SK-N-MC (cell line): Measurements from ENCODE around the gene HTR2C.
A peak's percentile ranks its signal among the peaks of the same experiment; 100 is the strongest.

Source experiments
- DNase-seq: peaks from one replicate; pipeline ENCODE4 v3.0.0-alpha.2; 2011; ENCODE audit warnings: low read depth, low spot score
- H3K27ac ChIP-seq: fragments of 200-600 bp; sonication (generic); 2 replicates; pipeline ENCODE4 v1.5.1; 2016; ENCODE audit warnings: mixed run types
- H3K36me3 ChIP-seq: fragments of 200-600 bp; sonication (generic); 2 replicates; pipeline ENCODE4 v1.6.1; 2017; ENCODE audit warnings: antibody characterized with exemption, low read length, mixed read lengths; ENCODE audit not compliant: insufficient read depth
- H3K4me3 ChIP-seq: fragments of 200-600 bp; sonication (generic); 2 replicates; pipeline ENCODE4 v1.5.1; 2016
- H3K9ac ChIP-seq: fragments of 200-600 bp; sonication (generic); 2 replicates; pipeline ENCODE4 v1.8.0; 2017; ENCODE audit warnings: mixed run types, mixed read lengths; ENCODE audit not compliant: insufficient read length
- H3K9me3 ChIP-seq: fragments of 200-600 bp; sonication (generic); 2 replicates; pipeline ENCODE4 v1.6.1; 2017; ENCODE audit warnings: low read depth, mild to moderate bottlenecking, antibody characterized with exemption, low read length, moderate library complexity, mixed read lengths
- EZH2 ChIP-seq: fragments of 200-600 bp; sonication (generic); IDR thresholded peaks from one replicate; pipeline ENCODE4 v1.6.1; 2017; ENCODE audit warnings: antibody characterized with exemption
- FOXP2 ChIP-seq: optimal IDR thresholded peaks from 2 replicates; pipeline ENCODE3; 2011; ENCODE audit warnings: mild to moderate bottlenecking, moderate library complexity; ENCODE audit not compliant: insufficient read depth; ENCODE audit errors: extremely low read length, control extremely low read depth
- POLR2AphosphoS5 ChIP-seq: IDR thresholded peaks from 2 replicates; pipeline ENCODE4 v1.6.1; 2012; ENCODE audit warnings: mild to moderate bottlenecking, low read depth, low read length, borderline replicate concordance

The HTR2C gene

GRCh38 chrX:114782925-114783324, 199.0 kb downstream of the HTR2C start:
- Histone ChIP-seq H3K36me3 (no peaks in the 10 kb centered on the region), H3K9me3 (no peaks in the 10 kb centered on the region), H3K27ac (no peak overlapping the region), H3K4me3 (no peak overlapping the region), H3K9ac (no peak overlapping the region)
- DNase-seq = no peak
- TF ChIP-seq POLR2AphosphoS5 (no peak), EZH2 (no peak), FOXP2 (no peak)

DNA sequence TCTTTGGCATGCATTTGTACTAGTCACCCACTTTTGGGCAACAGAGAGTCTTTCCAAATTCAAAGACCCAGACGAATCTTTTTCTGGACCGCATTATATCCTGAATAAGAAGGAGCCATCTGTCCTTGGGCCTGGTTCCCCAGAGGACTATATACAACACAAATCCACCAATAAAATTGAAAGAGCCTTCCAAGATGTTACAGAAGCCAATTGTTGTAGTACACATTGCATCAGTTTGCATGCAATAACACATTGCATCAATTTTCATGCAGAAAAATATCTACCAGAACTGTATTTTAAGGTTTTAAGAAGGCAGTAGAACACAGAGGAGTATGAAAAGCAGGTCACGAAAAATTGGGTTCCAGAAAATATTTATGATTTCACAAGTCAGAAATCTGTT, 203.2 kb downstream of the HTR2C start:
- no peak for DNase-seq
- H3K4me3 ChIP-seq = no peak overlapping the region
- no peak overlapping the region for H3K9ac ChIP-seq
- no peak for TF ChIP-seq EZH2
- no peak overlapping the region for H3K27ac ChIP-seq
- no peaks in the 10 kb centered on the region for H3K36me3 ChIP-seq
- no peaks in the 10 kb centered on the region for H3K9me3 ChIP-seq

DNA sequence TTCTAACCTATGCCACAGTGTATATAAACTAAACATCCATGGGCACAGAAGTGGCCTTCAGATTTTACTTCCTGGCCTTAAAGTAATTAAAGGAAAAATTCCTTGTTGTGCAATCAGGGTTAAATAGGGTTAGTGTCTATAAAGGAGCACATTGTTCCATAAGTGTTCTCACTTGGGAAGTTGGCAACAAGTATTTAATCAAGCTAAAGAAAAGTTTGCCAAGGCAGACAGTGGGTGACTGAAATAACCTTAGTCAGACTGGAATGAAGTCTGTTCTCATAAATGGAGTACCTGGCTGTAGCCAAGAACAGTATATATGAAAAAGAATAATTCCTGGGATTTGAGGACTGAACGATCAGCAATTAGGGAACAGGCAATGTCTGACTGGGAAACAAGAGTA, 213.6 kb downstream of the HTR2C start:
- H3K9ac ChIP-seq = no peak overlapping the region
- TF ChIP-seq POLR2AphosphoS5 = no peak
- no peak for TF ChIP-seq EZH2
- TF ChIP-seq FOXP2 = no peak

GRCh38 chrX:114798907-114799306, 215.0 kb downstream of the HTR2C start:
- Histone ChIP-seq H3K27ac (no peak overlapping the region), H3K9me3 (no peaks in the 10 kb centered on the region), H3K9ac (no peak overlapping the region), H3K4me3 (no peak overlapping the region), H3K36me3 (no peaks in the 10 kb centered on the region)
- TF ChIP-seq POLR2AphosphoS5 = no peak
- DNase-seq = no peak

More for the DNA sequence above, 213.6 kb downstream of the HTR2C start:
- Histone ChIP-seq H3K27ac (no peak overlapping the region), H3K9me3 (no peaks in the 10 kb centered on the region), H3K4me3 (no peak overlapping the region), H3K36me3 (no peaks in the 10 kb centered on the region)
- DNase-seq = no peak

DNA sequence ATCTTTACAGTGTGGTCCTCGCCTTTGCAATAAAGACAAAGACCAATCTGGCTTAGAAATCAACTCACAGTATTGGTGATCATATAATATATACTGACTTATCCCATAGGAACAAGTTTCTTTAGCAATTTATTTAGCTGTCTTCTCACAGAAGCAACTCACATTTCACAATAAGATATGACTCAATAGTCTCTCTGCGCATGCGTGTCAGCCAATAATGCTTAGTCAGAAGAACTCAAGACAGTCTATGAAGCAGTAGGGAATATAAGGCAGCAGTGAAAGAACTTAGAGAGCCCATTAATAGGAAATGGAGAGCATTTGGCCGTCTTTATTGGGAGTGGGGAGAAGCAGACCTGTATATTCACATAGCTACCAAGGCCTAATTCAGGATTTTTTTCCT, 216.8 kb downstream of the HTR2C start:
- Histone ChIP-seq H3K4me3 (no peak overlapping the region), H3K27ac (no peak overlapping the region), H3K9ac (no peak overlapping the region), H3K36me3 (no peaks in the 10 kb centered on the region), H3K9me3 (no peaks in the 10 kb centered on the region)
- TF ChIP-seq EZH2 (no peak), FOXP2 (no peak), POLR2AphosphoS5 (no peak)
- peak; percentile 10 for DNase-seq

- no peak for DNase-seq
- Histone ChIP-seq H3K27ac (no peak overlapping the region), H3K9ac (no peak overlapping the region), H3K4me3 (no peak overlapping the region), H3K36me3 (no peaks in the 10 kb centered on the region), H3K9me3 (no peaks in the 10 kb centered on the region)
- TF ChIP-seq FOXP2 (no peak), POLR2AphosphoS5 (no peak), EZH2 (no peak)
These were observed 235.6 kb downstream of the HTR2C start for GRCh38 chrX:114819509-114819908.

GRCh38 chrX:114841051-114841450, 257.2 kb downstream of the HTR2C start:
- no peak for TF ChIP-seq FOXP2
- no peak for TF ChIP-seq EZH2
- TF ChIP-seq POLR2AphosphoS5 = no peak
- DNase-seq = no peak

GRCh38 chrX:114842181-114842580, 258.3 kb downstream of the HTR2C start:
- DNase-seq = no peak
- no peak overlapping the region for H3K9ac ChIP-seq
- TF ChIP-seq FOXP2 (no peak), EZH2 (no peak), POLR2AphosphoS5 (no peak)
- H3K9me3 ChIP-seq = no peaks in the 10 kb centered on the region
- no peaks in the 10 kb centered on the region for H3K36me3 ChIP-seq
- no peak overlapping the region for H3K4me3 ChIP-seq
- no peak overlapping the region for H3K27ac ChIP-seq

More at GRCh38 chrX:114841051-114841450, 257.2 kb downstream of the HTR2C start:
- H3K9ac ChIP-seq = no peak overlapping the region
- H3K9me3 ChIP-seq = no peaks in the 10 kb centered on the region
- no peak overlapping the region for H3K27ac ChIP-seq
- H3K4me3 ChIP-seq = no peak overlapping the region
- H3K36me3 ChIP-seq = no peaks in the 10 kb centered on the region

- no peak for DNase-seq
- TF ChIP-seq FOXP2 (no peak), EZH2 (no peak), POLR2AphosphoS5 (no peak)
- no peaks in the 10 kb centered on the region for H3K36me3 ChIP-seq
- H3K4me3 ChIP-seq = no peak overlapping the region
- no peak overlapping the region for H3K9ac ChIP-seq
- no peak overlapping the region for H3K27ac ChIP-seq
- no peaks in the 10 kb centered on the region for H3K9me3 ChIP-seq
These were observed 305.6 kb downstream of the HTR2C start for GRCh38 chrX:114889481-114889880.
